SH-SY5Y (cell line): ENCODE measurements around the gene ITPRID2.

ENCODE experiments used
- GATA2 ChIP-seq: IDR thresholded peaks from 2 replicates; pipeline ENCODE4 v1.6.1; 2011; ENCODE audit warnings: mild to moderate bottlenecking, low read depth, low read length
- GATA3 ChIP-seq: IDR thresholded peaks from 2 replicates; pipeline ENCODE4 v1.6.1; 2011; ENCODE audit warnings: low read depth, mild to moderate bottlenecking, low read length, moderate library complexity

- TF ChIP-seq GATA2 (no peak), GATA3 (no peak)
Observed at GRCh38 chr2:181859123-181859522, 32.4 kb upstream of the ITPRID2 start.
